Fibroblast of mammary gland (primary cell): ENCODE data around the gene ZNF430.
"Not testable (repeated sequence)": the region's sequence is repeated elsewhere in the genome, so short reads cannot be mapped to it uniquely, and the experiment has no call there.

Experiments used
- DNase-seq: peaks from one replicate; pipeline ENCODE4 v3.0.0-alpha.2; 2010; ENCODE audit warnings: low read depth
- H3K4me3 ChIP-seq: 2 replicates; pipeline ENCODE4 v1.5.1; 2011; ENCODE audit warnings: low read depth, mild to moderate bottlenecking, low read length, moderate library complexity; ENCODE audit not compliant: control insufficient read depth
- CTCF ChIP-seq: conservative IDR thresholded peaks from 2 replicates; pipeline ENCODE4 v1.5.1; 2011; ENCODE audit warnings: low read depth, low read length, inconsistent platforms; ENCODE audit not compliant: control insufficient read depth, insufficient read depth

The ZNF430 gene

GRCh38 chr19:21020298-21021227 is at the start of gene ZNF430:
TSS of gene ZNF430 (plus strand) at chr19:21020657. CDS start at chr19:21020801, 144 bp downstream.
- TF ChIP-seq CTCF: no peak
- DNase-seq: peak; percentile 92
- peak within 1 kb of the TSS; percentile 89 for H3K4me3 ChIP-seq

GRCh38 chr19:20992788-20993187 is 27.7 kb upstream of the ZNF430 start:
- H3K4me3 ChIP-seq, DNase-seq: not testable (repeated sequence)

GRCh38 chr19:20999731-21000352 is 20.6 kb upstream of the ZNF430 start:
- no peak for TF ChIP-seq CTCF
- peak; percentile 92 for DNase-seq
- H3K4me3 ChIP-seq: peak overlapping the region; percentile 65

GRCh38 chr19:21021238-21021637 is 781 bp downstream of the ZNF430 start:
- not testable (repeated sequence) for DNase-seq
- peak overlapping the region; percentile 89 for H3K4me3 ChIP-seq

- TF ChIP-seq CTCF: no peak
- peak; percentile 97 for DNase-seq
These were observed 2.5 kb downstream of the ZNF430 start for GRCh38 chr19:21022996-21023395.

GRCh38 chr19:21023901-21024300 is 3.4 kb downstream of the ZNF430 start:
- no peak for TF ChIP-seq CTCF
- DNase-seq: peak; percentile 84

More at GRCh38 chr19:21022996-21023395, 2.5 kb downstream of the ZNF430 start:
- peak overlapping the region; percentile 12 for H3K4me3 ChIP-seq

GRCh38 chr19:21028969-21029268 is 8.5 kb downstream of the ZNF430 start:
- TF ChIP-seq CTCF: no peak
- H3K4me3 ChIP-seq: no peak overlapping the region
- no peak for DNase-seq

More at GRCh38 chr19:21023901-21024300, 3.4 kb downstream of the ZNF430 start:
- H3K4me3 ChIP-seq: no peak overlapping the region
